Measurements from ENCODE around the gene HACD2.

HACD2 gene

DNA sequence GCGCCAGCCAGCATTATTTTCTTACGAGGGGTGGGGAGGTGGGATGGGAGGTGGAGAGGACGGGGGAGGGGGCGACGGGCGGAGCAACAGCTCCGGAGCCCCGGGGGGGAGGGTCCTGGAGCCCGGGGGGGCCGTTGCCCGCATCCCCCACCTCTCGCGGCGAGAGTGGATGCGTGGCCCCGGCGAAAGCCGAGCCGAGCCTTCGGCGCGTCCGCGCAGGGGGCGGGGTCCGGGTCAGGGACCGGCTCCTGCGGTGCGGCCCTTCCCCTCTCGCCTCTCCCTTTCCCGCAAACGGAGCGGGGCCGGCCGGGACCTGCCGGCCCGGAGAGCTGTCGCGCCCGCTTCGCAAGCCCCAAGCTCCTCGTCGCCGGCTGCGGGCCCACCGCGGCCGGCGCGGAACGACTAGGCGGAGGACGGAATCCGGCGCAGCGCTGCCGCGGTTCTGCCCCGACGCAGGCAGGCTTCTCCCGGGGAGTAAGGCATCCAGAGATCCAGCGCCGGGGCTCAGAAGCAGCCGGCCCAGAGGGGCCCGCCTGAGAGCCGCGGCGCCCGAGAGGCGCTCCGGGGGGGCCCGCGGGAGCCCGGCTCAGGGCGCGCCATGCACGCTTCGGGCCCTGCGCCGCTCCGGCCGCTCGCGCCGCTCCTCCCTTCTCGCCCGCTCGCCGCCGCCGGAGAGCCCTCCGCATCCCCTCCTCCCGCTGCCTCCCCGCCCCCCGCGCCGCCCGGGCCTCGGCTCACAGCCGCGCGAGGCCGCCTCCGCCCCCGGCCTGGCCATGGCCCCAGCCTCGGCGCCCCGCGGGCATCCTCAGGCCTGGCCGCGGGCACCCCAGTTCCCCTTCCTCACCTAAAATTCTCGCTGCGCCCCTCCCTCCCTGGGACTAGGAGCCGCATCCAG lies 135.5 kb downstream of the HACD2 start:
- Histone ChIP-seq H3K9me3 (ENCODE audit: control insufficient read depth, low read depth, low read length) (no peaks in the 10 kb centered on the region), H3K4me1 (ENCODE audit: control insufficient read depth, low read depth, low read length) (no peaks in the 10 kb centered on the region), H3K4me3 (ENCODE audit: low read length) (peak overlapping the region; percentile 58), H3K27ac (ENCODE audit: low read length) (no peak overlapping the region), H3K36me3 (ENCODE audit: control insufficient read depth, low read depth, low read length) (no peaks in the 10 kb centered on the region), H3K27me3 (ENCODE audit: control insufficient read depth, insufficient read depth, low read length) (peaks cover 56% of the 10 kb centered on the region), H3K9ac (ENCODE audit: low read length) (no peak overlapping the region)

DNA sequence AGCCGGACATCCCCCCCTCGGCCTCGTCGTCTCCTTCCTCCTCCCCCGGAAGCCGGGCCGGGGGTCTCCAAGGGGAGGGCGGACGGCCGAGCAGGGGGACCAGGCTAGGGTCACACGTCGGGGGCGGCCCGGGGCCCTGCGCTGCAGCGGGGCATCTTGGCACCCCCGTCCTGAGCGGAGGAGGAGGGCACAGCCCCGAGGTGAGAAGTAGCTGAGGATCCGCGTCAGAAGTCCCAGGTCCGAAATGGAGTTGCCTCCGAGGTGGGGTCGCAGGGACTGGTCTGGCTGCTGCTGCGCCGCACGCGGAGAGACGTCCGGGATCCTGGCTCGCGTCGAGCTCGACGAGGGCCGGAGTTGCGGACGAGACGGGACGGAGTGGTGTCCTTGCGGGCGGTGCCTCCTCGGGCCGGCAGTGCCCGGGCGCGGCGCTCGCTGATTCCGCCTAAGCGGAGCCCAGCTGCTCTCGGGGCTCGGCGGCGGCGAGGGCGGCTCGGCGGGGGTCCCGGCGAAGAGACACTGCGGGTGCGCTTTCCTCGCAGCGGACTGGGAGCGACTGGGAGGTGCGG lies 136.2 kb downstream of the HACD2 start, which contains the start of gene ADCY5:
TSS of gene ADCY5 (minus strand) at position 555 of the 566 bp plus-strand sequence. CDS start at position 10, 545 bp downstream.
- Histone ChIP-seq H3K36me3 (ENCODE audit: control insufficient read depth, low read depth, low read length) (no peaks in the 10 kb centered on the region), H3K9me3 (ENCODE audit: control insufficient read depth, low read depth, low read length) (no peaks in the 10 kb centered on the region), H3K9ac (ENCODE audit: low read length) (no peak within 1 kb of the TSS), H3K4me3 (ENCODE audit: low read length) (peak within 1 kb of the TSS; percentile 58), H3K27me3 (ENCODE audit: control insufficient read depth, insufficient read depth, low read length) (peaks cover 56% of the 10 kb centered on the region), H3K4me1 (ENCODE audit: control insufficient read depth, low read depth, low read length) (no peaks in the 10 kb centered on the region), H3K27ac (ENCODE audit: low read length) (no peak within 1 kb of the TSS)

DNA sequence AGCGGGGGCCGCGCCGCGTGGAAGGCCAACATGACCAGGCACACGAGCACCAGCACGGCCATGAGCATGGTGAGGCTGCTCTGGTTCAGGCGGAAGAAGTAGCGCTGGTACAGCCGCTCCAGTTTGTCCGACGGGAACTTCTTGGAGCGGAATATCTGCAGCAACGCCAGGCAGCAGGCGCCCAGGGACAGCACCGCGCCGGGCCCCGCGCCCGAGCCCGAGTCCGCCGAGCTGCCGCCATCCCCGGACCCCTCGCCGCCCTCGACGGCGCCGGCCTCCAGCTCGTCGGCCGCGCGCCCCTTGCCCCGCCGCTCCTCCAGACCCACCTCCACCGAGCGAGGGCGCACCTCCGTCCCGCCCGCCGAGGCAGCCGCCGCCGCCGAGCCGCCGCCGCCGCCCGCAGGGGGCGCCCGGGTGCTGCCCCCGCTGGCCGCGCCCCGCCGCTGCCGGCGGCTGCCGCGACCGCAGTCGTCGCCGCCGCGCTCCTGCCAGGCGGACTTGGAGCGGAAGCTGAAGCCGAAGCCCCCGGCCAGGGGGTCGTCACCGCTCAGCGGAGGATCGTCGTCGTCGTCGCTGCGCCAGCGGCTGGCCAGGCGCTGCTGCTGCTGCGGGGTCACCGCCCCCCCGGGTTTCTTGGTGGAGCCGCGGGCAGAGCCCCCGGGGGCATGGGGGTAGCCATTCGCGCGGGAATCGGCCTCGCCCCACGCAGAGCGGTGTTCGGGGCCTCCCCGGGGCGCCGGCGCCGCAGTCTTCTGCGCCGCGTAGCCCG lies 136.9 kb downstream of the HACD2 start:
- Histone ChIP-seq H3K9ac (ENCODE audit: low read length) (no peak overlapping the region), H3K27me3 (ENCODE audit: control insufficient read depth, insufficient read depth, low read length) (peaks cover 56% of the 10 kb centered on the region), H3K4me1 (ENCODE audit: control insufficient read depth, low read depth, low read length) (no peaks in the 10 kb centered on the region), H3K9me3 (ENCODE audit: control insufficient read depth, low read depth, low read length) (no peaks in the 10 kb centered on the region), H3K4me3 (ENCODE audit: low read length) (peak overlapping the region; percentile 58), H3K36me3 (ENCODE audit: control insufficient read depth, low read depth, low read length) (no peaks in the 10 kb centered on the region), H3K27ac (ENCODE audit: low read length) (no peak overlapping the region)

DNA sequence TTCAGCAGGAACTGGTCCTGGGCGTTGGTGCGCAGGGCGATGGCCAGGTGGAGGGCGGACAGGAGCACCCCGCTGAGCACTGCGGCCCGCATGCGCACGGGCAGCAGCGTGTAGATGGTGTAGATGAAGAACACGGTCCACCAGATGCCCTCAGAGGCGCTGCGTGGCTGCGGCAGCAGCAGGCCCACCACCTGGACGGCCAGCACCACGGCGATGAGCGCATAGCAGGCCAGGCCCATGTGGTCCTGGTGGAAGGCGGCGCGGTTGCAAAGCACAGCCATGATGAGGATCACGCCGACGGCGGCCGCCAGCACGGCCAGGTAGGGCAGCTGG lies 137.5 kb downstream of the HACD2 start:
- Histone ChIP-seq H3K27me3 (ENCODE audit: control insufficient read depth, insufficient read depth, low read length) (peaks cover 56% of the 10 kb centered on the region), H3K36me3 (ENCODE audit: control insufficient read depth, low read depth, low read length) (no peaks in the 10 kb centered on the region), H3K27ac (ENCODE audit: low read length) (no peak overlapping the region), H3K9me3 (ENCODE audit: control insufficient read depth, low read depth, low read length) (no peaks in the 10 kb centered on the region), H3K4me3 (ENCODE audit: low read length) (no peak overlapping the region), H3K9ac (ENCODE audit: low read length) (no peak overlapping the region), H3K4me1 (ENCODE audit: control insufficient read depth, low read depth, low read length) (no peaks in the 10 kb centered on the region)

DNA sequence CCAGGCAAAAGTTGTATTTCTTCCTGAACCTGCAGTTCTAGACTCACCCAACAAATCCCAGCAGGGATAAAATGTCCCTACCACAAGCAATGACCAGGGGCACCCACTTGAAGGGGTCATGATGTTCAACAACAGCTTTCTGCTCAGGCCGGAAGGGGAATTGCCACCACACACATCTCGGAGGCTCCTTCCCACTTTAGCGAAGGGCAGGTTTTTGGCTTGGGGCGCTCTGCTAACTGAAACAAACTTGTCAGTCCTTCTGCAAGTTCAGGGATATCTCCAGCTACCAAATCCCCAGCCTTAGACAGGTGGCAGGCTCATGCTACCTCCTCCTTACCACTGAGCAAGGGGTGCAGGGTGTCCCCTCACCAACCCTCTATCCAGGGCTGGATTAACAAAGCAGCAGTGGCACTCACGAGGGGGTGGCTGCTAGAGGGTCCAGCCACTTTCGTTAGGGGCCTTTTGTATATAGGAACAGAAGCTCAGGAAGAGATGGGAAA lies 138.2 kb downstream of the HACD2 start:
- Histone ChIP-seq H3K4me3 (ENCODE audit: low read length) (no peak overlapping the region), H3K36me3 (ENCODE audit: control insufficient read depth, low read depth, low read length) (no peaks in the 10 kb centered on the region), H3K27me3 (ENCODE audit: control insufficient read depth, insufficient read depth, low read length) (peaks cover 56% of the 10 kb centered on the region), H3K9me3 (ENCODE audit: control insufficient read depth, low read depth, low read length) (no peaks in the 10 kb centered on the region), H3K27ac (ENCODE audit: low read length) (no peak overlapping the region), H3K4me1 (ENCODE audit: control insufficient read depth, low read depth, low read length) (no peaks in the 10 kb centered on the region), H3K9ac (ENCODE audit: low read length) (no peak overlapping the region)

DNA sequence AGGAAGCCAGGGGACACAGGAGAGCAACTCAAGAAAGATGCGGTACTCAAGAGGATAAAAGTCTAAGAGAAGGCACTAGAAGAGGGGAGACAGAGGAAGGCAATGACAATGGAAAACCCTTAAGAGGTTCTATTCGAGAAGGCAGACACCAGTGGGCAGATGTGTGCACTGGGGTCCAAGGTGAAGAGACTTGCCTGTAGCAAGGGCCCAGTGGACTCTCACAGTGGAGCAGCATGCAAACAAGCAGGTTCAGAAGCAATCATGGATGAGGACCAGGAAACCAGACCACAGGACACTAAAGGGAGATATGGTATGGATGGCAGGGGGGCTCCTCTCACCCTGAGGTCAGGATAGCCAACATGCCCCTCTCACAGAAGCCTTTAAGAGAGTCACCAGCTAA lies 138.6 kb downstream of the HACD2 start:
- no peaks in the 10 kb centered on the region for H3K9me3 ChIP-seq (ENCODE audit: control insufficient read depth, low read depth, low read length)
- no peak overlapping the region for H3K4me3 ChIP-seq (ENCODE audit: low read length)
- H3K4me1 ChIP-seq (ENCODE audit: control insufficient read depth, low read depth, low read length): no peaks in the 10 kb centered on the region
- peaks cover 52% of the 10 kb centered on the region for H3K27me3 ChIP-seq (ENCODE audit: control insufficient read depth, insufficient read depth, low read length)
- H3K9ac ChIP-seq (ENCODE audit: low read length): no peak overlapping the region
- no peaks in the 10 kb centered on the region for H3K36me3 ChIP-seq (ENCODE audit: control insufficient read depth, low read depth, low read length)
- no peak overlapping the region for H3K27ac ChIP-seq (ENCODE audit: low read length)

DNA sequence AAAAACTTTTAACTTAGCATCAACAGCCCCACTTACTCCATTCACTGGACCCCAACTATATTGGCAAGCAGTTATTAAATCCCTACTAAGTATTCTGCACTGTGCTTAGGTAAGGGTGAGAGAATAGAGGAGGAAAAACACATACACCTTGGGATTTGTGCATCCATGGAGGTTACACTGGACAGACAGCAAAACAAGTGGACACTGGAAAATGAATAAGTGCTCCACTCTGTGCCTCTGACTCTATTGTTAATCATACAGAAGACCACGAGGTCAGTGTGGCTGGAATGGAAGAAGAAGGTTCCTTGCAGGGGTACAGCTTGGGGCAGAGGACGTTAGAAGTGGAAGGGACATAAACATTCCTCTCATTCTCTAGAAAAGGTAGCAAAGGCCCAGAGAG lies 139.2 kb downstream of the HACD2 start:
- no peaks in the 10 kb centered on the region for H3K9me3 ChIP-seq (ENCODE audit: control insufficient read depth, low read depth, low read length)
- H3K9ac ChIP-seq (ENCODE audit: low read length): no peak overlapping the region
- H3K27ac ChIP-seq (ENCODE audit: low read length): no peak overlapping the region
- no peaks in the 10 kb centered on the region for H3K4me1 ChIP-seq (ENCODE audit: control insufficient read depth, low read depth, low read length)
- H3K27me3 ChIP-seq (ENCODE audit: control insufficient read depth, insufficient read depth, low read length): peaks cover 46% of the 10 kb centered on the region
- H3K4me3 ChIP-seq (ENCODE audit: low read length): no peak overlapping the region
- no peaks in the 10 kb centered on the region for H3K36me3 ChIP-seq (ENCODE audit: control insufficient read depth, low read depth, low read length)

DNA sequence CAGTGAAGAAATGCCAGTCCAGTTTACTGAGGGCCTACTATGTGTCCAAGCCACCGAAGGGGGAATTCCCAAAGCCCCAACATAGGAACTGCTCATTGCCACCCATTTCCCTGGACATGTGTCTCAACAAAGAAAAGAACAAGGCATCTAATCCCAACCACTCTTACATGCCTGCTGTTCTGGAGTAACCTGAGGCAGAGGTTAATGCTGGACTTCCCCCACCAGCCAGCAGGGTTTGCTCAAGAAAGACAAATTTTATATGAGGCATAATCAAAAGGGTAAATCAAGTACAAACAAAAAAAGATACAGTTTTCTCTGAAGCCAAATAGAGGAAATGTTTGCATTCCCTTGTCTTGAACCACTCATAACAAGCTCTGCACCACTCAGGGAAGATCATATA lies 140.1 kb downstream of the HACD2 start:
- Histone ChIP-seq H3K27me3 (ENCODE audit: control insufficient read depth, insufficient read depth, low read length) (peaks cover 38% of the 10 kb centered on the region), H3K4me1 (ENCODE audit: control insufficient read depth, low read depth, low read length) (no peaks in the 10 kb centered on the region), H3K36me3 (ENCODE audit: control insufficient read depth, low read depth, low read length) (no peaks in the 10 kb centered on the region), H3K9ac (ENCODE audit: low read length) (no peak overlapping the region), H3K9me3 (ENCODE audit: control insufficient read depth, low read depth, low read length) (no peaks in the 10 kb centered on the region), H3K4me3 (ENCODE audit: low read length) (no peak overlapping the region), H3K27ac (ENCODE audit: low read length) (no peak overlapping the region)

DNA sequence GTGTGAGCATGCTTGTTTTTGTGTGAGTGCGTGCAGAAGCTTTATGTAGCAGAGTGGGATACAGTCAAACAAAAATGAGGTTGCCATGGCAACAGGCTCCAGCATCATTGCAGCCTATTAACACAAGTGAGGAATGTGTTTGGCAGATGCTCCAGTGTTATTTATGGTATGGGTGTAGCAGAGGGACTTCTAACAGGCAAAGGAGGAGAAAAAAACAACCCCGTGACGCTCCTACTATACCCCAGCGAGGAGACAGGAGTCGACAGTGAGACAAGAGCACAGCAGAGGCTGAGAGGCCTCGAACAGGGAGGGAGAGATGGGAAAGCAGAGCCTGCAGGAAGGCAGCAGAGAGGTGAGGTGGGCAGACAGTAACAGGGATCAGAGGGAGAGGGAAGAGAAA lies 140.8 kb downstream of the HACD2 start:
- Histone ChIP-seq H3K9me3 (ENCODE audit: control insufficient read depth, low read depth, low read length) (no peaks in the 10 kb centered on the region), H3K4me1 (ENCODE audit: control insufficient read depth, low read depth, low read length) (no peaks in the 10 kb centered on the region), H3K27ac (ENCODE audit: low read length) (no peak overlapping the region), H3K4me3 (ENCODE audit: low read length) (no peak overlapping the region), H3K9ac (ENCODE audit: low read length) (no peak overlapping the region), H3K27me3 (ENCODE audit: control insufficient read depth, insufficient read depth, low read length) (peaks cover 34% of the 10 kb centered on the region), H3K36me3 (ENCODE audit: control insufficient read depth, low read depth, low read length) (no peaks in the 10 kb centered on the region)

DNA sequence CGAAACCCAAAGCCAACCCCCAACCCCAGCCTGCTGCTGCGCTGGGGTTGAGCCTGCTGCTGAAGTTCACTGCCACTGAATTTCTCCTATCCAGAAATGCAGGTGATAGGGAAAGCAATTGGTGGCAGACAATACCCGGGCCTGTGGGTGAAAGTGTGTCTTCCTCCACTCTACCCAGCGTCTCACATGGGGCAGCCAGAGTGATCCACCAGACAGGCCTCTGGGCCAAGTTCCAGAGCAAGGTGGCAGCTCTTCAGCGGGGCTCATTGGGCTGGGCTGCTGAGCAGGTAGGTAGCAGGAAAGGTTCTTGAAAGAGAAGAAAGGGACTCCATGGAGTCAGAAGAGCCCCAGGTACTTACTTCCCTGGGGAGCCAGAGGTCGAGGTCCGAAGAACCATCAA lies 141.9 kb downstream of the HACD2 start:
- H3K4me3 ChIP-seq (ENCODE audit: low read length): no peak overlapping the region
- H3K36me3 ChIP-seq (ENCODE audit: control insufficient read depth, low read depth, low read length): no peaks in the 10 kb centered on the region
- no peak overlapping the region for H3K27ac ChIP-seq (ENCODE audit: low read length)
- H3K4me1 ChIP-seq (ENCODE audit: control insufficient read depth, low read depth, low read length): no peaks in the 10 kb centered on the region
- H3K27me3 ChIP-seq (ENCODE audit: control insufficient read depth, insufficient read depth, low read length): peaks cover 25% of the 10 kb centered on the region
- H3K9me3 ChIP-seq (ENCODE audit: control insufficient read depth, low read depth, low read length): no peaks in the 10 kb centered on the region
- no peak overlapping the region for H3K9ac ChIP-seq (ENCODE audit: low read length)

DNA sequence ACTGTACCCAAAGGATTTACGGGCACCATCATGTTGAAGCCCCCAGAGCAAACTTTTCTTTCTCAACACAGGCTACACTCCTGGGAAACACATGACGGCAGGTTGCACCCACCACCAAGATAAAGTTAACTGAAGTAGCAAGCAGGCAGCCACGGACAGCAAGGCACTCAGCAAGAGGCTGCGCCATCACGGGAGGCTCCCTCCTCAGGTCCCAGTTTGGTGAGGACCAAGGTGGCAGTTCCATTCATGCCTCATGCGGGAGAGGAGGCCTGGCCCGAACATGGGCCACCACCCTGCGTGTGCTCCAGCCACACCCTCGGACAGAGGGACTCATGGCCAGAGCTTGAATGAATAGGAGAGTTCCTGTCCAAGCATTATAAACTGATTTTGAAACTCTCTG lies 142.7 kb downstream of the HACD2 start:
- no peaks in the 10 kb centered on the region for H3K36me3 ChIP-seq (ENCODE audit: control insufficient read depth, low read depth, low read length)
- H3K4me3 ChIP-seq (ENCODE audit: low read length): no peak overlapping the region
- no peaks in the 10 kb centered on the region for H3K9me3 ChIP-seq (ENCODE audit: control insufficient read depth, low read depth, low read length)
- no peak overlapping the region for H3K9ac ChIP-seq (ENCODE audit: low read length)
- no peak overlapping the region for H3K27ac ChIP-seq (ENCODE audit: low read length)
- H3K4me1 ChIP-seq (ENCODE audit: control insufficient read depth, low read depth, low read length): no peaks in the 10 kb centered on the region
- H3K27me3 ChIP-seq (ENCODE audit: control insufficient read depth, insufficient read depth, low read length): peaks cover 18% of the 10 kb centered on the region
